ENCODE measurements around the gene FAM50B.

FAM50B gene

DNA sequence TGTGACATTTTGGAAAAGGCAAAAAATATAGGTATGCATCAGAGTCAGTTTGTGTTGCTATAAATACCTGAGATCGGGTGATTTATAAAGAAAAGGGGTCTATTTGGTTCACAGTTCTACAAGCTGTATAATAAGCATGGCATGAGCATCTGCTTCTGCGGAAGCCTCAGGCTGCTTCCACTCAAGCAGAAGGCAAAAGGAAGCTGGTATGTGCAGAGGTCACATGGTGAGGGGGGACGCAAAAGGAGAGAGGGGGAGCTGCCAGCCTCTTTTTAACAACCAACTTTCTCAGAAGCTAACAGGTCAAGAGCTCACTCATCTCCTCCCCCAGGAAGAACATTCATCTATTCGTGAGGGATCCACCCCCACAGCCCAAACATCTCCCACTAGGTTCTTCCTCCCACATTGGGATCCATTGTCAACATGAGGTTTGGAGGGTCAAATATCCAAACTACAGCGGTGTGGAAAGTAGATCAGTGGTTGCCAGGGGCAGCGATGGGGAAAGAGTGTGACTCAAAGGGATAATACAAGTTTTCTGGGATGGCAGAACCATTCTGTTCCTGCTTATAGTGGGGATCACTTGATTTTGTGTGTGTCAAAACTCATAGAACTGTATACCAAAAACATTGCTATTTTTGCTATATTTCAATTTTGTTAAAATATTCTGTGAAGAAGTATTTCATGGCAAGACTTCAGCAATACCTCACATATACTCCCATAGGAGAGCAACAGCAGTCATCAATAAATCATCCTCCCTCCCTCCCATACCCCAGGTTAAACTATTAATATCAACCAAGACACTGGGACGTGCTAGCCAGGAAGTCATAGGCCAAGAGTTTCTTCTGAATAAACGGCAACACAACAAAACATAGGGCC lies 9.9 kb upstream of the FAM50B start:
- H3K27ac ChIP-seq (ENCODE audit: low read length): no peak overlapping the region
- H3K27me3 ChIP-seq (ENCODE audit: low read depth, low read length): no peaks in the 10 kb centered on the region
- H3K4me3 ChIP-seq (ENCODE audit: low read depth in 1 of 2, low read length in 2 of 2): no peak overlapping the region
- H3K4me1 ChIP-seq (ENCODE audit: control insufficient read depth in 1 of 2, insufficient read depth in 2 of 2, low read length in 2 of 2): no peaks in the 10 kb centered on the region
- no peaks in the 10 kb centered on the region for H3K9me3 ChIP-seq (ENCODE audit: control insufficient read depth in 1 of 2, low read length in 2 of 2)
- no peaks in the 10 kb centered on the region for H3K36me3 ChIP-seq (ENCODE audit: control insufficient read depth in 1 of 2, insufficient read depth in 2 of 2, low read length in 2 of 2)

- no peaks in the 10 kb centered on the region for H3K9me3 ChIP-seq (ENCODE audit: control insufficient read depth in 1 of 2, low read length in 2 of 2)
- no peaks in the 10 kb centered on the region for H3K27me3 ChIP-seq (ENCODE audit: low read depth, low read length)
- H3K36me3 ChIP-seq (ENCODE audit: control insufficient read depth in 1 of 2, insufficient read depth in 2 of 2, low read length in 2 of 2): no peaks in the 10 kb centered on the region
- H3K4me3 ChIP-seq (ENCODE audit: low read depth in 1 of 2, low read length in 2 of 2): no peak overlapping the region
- no peaks in the 10 kb centered on the region for H3K4me1 ChIP-seq (ENCODE audit: control insufficient read depth in 1 of 2, insufficient read depth in 2 of 2, low read length in 2 of 2)
- no peak overlapping the region for H3K27ac ChIP-seq (ENCODE audit: low read length)
These were observed 8.1 kb upstream of the FAM50B start for GRCh38 chr6:3841066-3841454.

GRCh38 chr6:3841711-3842565 lies 7.2 kb upstream of the FAM50B start:
- Histone ChIP-seq H3K4me3 (ENCODE audit: low read depth in 1 of 2, low read length in 2 of 2) (no peak overlapping the region), H3K9me3 (ENCODE audit: control insufficient read depth in 1 of 2, low read length in 2 of 2) (no peaks in the 10 kb centered on the region), H3K27ac (ENCODE audit: low read length) (no peak overlapping the region), H3K4me1 (ENCODE audit: control insufficient read depth in 1 of 2, insufficient read depth in 2 of 2, low read length in 2 of 2) (no peaks in the 10 kb centered on the region), H3K27me3 (ENCODE audit: low read depth, low read length) (no peaks in the 10 kb centered on the region), H3K36me3 (ENCODE audit: control insufficient read depth in 1 of 2, insufficient read depth in 2 of 2, low read length in 2 of 2) (no peaks in the 10 kb centered on the region)

DNA sequence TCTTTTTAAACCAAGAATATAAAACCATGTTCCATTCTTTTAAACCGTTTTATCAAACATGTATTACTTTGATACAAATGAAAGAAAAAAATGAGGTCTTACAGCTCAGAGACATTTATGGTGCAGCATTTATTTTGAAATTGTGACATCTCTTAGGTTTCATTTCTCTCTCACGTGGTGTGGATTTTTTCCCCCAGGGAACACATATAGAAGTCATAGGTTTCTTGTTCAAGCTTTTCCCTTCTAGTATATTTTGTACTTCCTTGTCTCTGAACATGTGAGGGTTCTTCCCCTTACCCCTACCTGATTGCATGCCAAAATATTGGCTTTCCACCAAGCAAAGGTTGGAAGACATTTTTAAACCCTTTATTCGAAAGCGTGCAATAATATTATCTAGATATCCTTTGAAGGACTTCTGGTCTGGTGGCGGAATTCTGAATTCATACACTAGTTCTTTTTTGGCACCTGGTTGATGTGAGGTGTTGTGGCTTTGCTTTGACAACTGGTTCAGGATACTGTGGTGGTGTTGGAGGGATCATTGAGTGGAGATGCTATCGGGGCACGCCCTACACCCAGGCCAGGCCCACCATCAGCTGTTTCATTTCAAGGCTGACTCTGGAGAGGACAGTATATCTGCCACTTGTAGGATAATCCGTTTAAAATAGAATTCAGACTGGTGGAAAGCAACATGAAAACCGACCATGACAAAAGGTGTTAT lies 5.6 kb upstream of the FAM50B start:
- no peaks in the 10 kb centered on the region for H3K36me3 ChIP-seq (ENCODE audit: control insufficient read depth in 1 of 2, insufficient read depth in 2 of 2, low read length in 2 of 2)
- H3K27ac ChIP-seq (ENCODE audit: low read length): no peak overlapping the region
- H3K9me3 ChIP-seq (ENCODE audit: control insufficient read depth in 1 of 2, low read length in 2 of 2): no peaks in the 10 kb centered on the region
- no peaks in the 10 kb centered on the region for H3K27me3 ChIP-seq (ENCODE audit: low read depth, low read length)
- H3K4me3 ChIP-seq (ENCODE audit: low read depth in 1 of 2, low read length in 2 of 2): no peak overlapping the region
- no peaks in the 10 kb centered on the region for H3K4me1 ChIP-seq (ENCODE audit: control insufficient read depth in 1 of 2, insufficient read depth in 2 of 2, low read length in 2 of 2)

DNA sequence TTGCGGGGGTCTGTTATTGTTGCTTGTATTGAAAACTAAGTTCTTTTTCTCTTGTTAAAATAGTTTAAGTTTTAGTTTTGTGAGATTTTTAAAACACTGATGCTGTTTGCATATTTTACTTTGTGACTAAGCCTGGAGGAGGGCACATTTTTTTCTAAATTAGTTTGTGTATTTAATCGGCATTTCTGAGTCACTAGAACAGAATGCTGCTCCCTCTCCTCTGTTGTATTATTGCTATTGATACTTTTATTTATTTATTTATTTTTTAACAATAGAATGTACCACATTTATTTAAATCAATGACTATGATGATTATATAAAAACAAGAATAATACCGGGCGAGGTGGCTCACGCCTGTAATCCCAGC lies 5.1 kb upstream of the FAM50B start:
- Histone ChIP-seq H3K4me3 (ENCODE audit: low read depth in 1 of 2, low read length in 2 of 2) (no peak overlapping the region), H3K9me3 (ENCODE audit: control insufficient read depth in 1 of 2, low read length in 2 of 2) (no peaks in the 10 kb centered on the region), H3K27ac (ENCODE audit: low read length) (no peak overlapping the region), H3K36me3 (ENCODE audit: control insufficient read depth in 1 of 2, insufficient read depth in 2 of 2, low read length in 2 of 2) (no peaks in the 10 kb centered on the region), H3K4me1 (ENCODE audit: control insufficient read depth in 1 of 2, insufficient read depth in 2 of 2, low read length in 2 of 2) (no peaks in the 10 kb centered on the region), H3K27me3 (ENCODE audit: low read depth, low read length) (no peaks in the 10 kb centered on the region)

DNA sequence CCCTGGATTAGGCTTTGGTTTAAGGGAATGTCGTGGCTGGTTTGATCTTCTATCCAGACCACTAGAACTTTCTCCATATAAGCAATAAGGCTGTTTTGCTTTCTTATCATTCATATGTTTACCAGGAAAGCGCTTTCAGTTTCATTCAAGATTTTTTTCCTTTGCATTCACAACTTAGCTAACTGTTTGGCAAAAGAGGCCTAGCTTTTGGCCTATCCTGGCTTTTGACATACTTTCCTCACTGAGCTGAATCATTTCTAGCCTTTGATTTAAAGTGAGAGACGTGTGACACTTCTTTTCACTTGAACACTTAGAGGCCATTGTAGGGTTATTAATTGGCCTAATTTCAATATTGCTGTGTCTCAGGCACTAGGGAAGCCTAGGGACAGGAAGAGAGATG lies 1.7 kb upstream of the FAM50B start:
- Histone ChIP-seq H3K4me1 (ENCODE audit: control insufficient read depth in 1 of 2, insufficient read depth in 2 of 2, low read length in 2 of 2) (no peaks in the 10 kb centered on the region), H3K36me3 (ENCODE audit: control insufficient read depth in 1 of 2, insufficient read depth in 2 of 2, low read length in 2 of 2) (no peaks in the 10 kb centered on the region), H3K27ac (ENCODE audit: low read length) (no peak overlapping the region), H3K9me3 (ENCODE audit: control insufficient read depth in 1 of 2, low read length in 2 of 2) (no peaks in the 10 kb centered on the region), H3K4me3 (ENCODE audit: low read depth in 1 of 2, low read length in 2 of 2) (no peak overlapping the region), H3K27me3 (ENCODE audit: low read depth, low read length) (no peaks in the 10 kb centered on the region)

DNA sequence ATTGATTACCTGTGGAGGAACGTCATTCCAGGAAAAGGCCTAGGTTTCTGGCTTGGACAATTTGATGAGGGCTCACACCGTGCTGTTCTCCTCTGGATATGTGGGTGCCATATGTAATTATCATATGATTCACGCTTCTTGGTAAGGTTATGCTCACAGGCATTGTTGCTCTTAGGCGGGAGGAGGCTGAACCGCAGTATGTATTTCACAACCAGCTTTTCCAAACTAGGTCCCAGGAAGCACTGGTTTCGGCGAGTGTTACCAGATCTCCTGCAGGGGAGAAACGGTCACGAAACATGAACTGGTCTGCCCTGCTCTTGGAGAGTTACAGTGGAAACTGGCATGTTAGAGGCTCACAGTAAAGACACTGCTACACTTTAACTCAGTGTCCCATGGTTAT lies 793 bp upstream of the FAM50B start:
- H3K4me3 ChIP-seq (ENCODE audit: low read depth in 1 of 2, low read length in 2 of 2): peak overlapping the region; percentile 45 to 72
- H3K27me3 ChIP-seq (ENCODE audit: low read depth, low read length): no peaks in the 10 kb centered on the region
- H3K4me1 ChIP-seq (ENCODE audit: control insufficient read depth in 1 of 2, insufficient read depth in 2 of 2, low read length in 2 of 2): no peaks in the 10 kb centered on the region
- no peaks in the 10 kb centered on the region for H3K9me3 ChIP-seq (ENCODE audit: control insufficient read depth in 1 of 2, low read length in 2 of 2)
- peak overlapping the region; percentile 12 for H3K27ac ChIP-seq (ENCODE audit: low read length)
- no peaks in the 10 kb centered on the region for H3K36me3 ChIP-seq (ENCODE audit: control insufficient read depth in 1 of 2, insufficient read depth in 2 of 2, low read length in 2 of 2)

GRCh38 chr6:3849681-3850450 lies 693 bp downstream of the FAM50B start:
- Histone ChIP-seq H3K9me3 (ENCODE audit: control insufficient read depth in 1 of 2, low read length in 2 of 2) (no peaks in the 10 kb centered on the region), H3K36me3 (ENCODE audit: control insufficient read depth in 1 of 2, insufficient read depth in 2 of 2, low read length in 2 of 2) (no peaks in the 10 kb centered on the region), H3K4me1 (ENCODE audit: control insufficient read depth in 1 of 2, insufficient read depth in 2 of 2, low read length in 2 of 2) (no peaks in the 10 kb centered on the region), H3K27ac (ENCODE audit: low read length) (peak overlapping the region; percentile 39), H3K27me3 (ENCODE audit: low read depth, low read length) (no peaks in the 10 kb centered on the region), H3K4me3 (ENCODE audit: low read depth in 1 of 2, low read length in 2 of 2) (peak overlapping the region; percentile 61 to 72)

DNA sequence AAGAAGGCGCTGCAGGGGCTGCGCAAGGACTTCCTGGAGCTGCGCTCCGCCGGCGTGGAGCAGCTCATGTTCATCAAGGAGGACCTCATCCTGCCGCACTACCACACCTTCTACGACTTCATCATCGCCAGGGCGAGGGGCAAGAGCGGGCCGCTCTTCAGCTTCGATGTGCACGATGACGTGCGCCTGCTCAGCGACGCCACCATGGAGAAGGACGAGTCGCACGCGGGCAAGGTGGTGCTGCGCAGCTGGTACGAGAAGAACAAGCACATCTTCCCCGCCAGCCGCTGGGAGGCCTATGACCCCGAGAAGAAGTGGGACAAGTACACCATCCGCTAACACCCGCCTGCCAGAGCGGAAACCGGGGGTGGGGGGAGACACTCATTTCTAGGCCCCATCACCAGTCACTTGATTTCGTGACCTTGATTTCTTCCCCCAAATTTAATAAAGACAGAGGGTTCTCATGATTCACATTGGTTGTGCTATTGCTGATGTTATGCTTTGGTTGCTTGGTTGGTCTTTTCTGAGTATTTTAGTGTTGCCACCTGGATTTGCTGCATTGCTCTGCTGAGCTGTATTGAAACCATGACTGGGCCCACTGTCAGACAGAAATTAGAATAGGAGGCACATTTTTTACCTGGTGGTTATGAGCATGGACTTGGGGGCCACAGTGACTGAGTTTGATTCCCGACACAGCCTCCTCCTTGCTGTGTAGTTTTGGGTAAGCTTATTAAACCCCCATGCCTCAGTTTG lies 1.5 kb downstream of the FAM50B start:
- peak overlapping the region in 1 of 2 donors; percentile 72 for H3K4me3 ChIP-seq (ENCODE audit: low read depth in 1 of 2, low read length in 2 of 2)

GRCh38 chr6:3851839-3852238 lies 2.7 kb downstream of the FAM50B start:
- H3K36me3 ChIP-seq (ENCODE audit: control insufficient read depth in 1 of 2, insufficient read depth in 2 of 2, low read length in 2 of 2): no peaks in the 10 kb centered on the region
- H3K4me3 ChIP-seq (ENCODE audit: low read depth in 1 of 2, low read length in 2 of 2): no peak overlapping the region
- no peaks in the 10 kb centered on the region for H3K27me3 ChIP-seq (ENCODE audit: low read depth, low read length)
- H3K9me3 ChIP-seq (ENCODE audit: control insufficient read depth in 1 of 2, low read length in 2 of 2): no peaks in the 10 kb centered on the region
- H3K4me1 ChIP-seq (ENCODE audit: control insufficient read depth in 1 of 2, insufficient read depth in 2 of 2, low read length in 2 of 2): no peaks in the 10 kb centered on the region
- no peak overlapping the region for H3K27ac ChIP-seq (ENCODE audit: low read length)

More for the DNA sequence above, 1.5 kb downstream of the FAM50B start:
- Histone ChIP-seq H3K4me1 (ENCODE audit: control insufficient read depth in 1 of 2, insufficient read depth in 2 of 2, low read length in 2 of 2) (no peaks in the 10 kb centered on the region), H3K27me3 (ENCODE audit: low read depth, low read length) (no peaks in the 10 kb centered on the region), H3K27ac (ENCODE audit: low read length) (no peak overlapping the region), H3K36me3 (ENCODE audit: control insufficient read depth in 1 of 2, insufficient read depth in 2 of 2, low read length in 2 of 2) (no peaks in the 10 kb centered on the region), H3K9me3 (ENCODE audit: control insufficient read depth in 1 of 2, low read length in 2 of 2) (no peaks in the 10 kb centered on the region)
